Trophoblast cell (in vitro differentiated cells and primary cell): ENCODE data around the gene NPR1.
"Not testable (repeated sequence)": the region's sequence is repeated elsewhere in the genome, so short reads cannot be mapped to it uniquely, and the experiment has no call there.

Experiments
- DNase-seq, 2 donors: peaks; one replicate each; pipeline ENCODE4 v3.0.0-alpha.2; 2016
- H2AFZ ChIP-seq: 2 replicates; pipeline ENCODE4 v1.6.1; 2013; ENCODE audit warnings: low read length, moderate library complexity, mild to moderate bottlenecking; ENCODE audit not compliant: insufficient read depth, poor library complexity
- H2AK5ac ChIP-seq: 2 replicates; pipeline ENCODE4 v1.6.1; 2013; ENCODE audit warnings: mild to moderate bottlenecking, low read length
- H2BK120ac ChIP-seq: 2 replicates; pipeline ENCODE4 v1.6.1; 2013; ENCODE audit warnings: low read length, mild to moderate bottlenecking, moderate library complexity; ENCODE audit not compliant: insufficient read depth, poor library complexity
- H2BK12ac ChIP-seq: 2 replicates; pipeline ENCODE4 v1.6.1; 2013; ENCODE audit warnings: mild to moderate bottlenecking, low read length, moderate library complexity
- H2BK5ac ChIP-seq: 2 replicates; pipeline ENCODE4 v1.6.1; 2013; ENCODE audit warnings: low read length, low read depth, moderate library complexity, mild to moderate bottlenecking; ENCODE audit not compliant: poor library complexity
- H3K14ac ChIP-seq: 2 replicates; pipeline ENCODE4 v1.6.1; 2013; ENCODE audit warnings: mild to moderate bottlenecking, low read length
- H3K18ac ChIP-seq: 2 replicates; pipeline ENCODE4 v1.6.1; 2013; ENCODE audit warnings: mild to moderate bottlenecking, low read length
- H3K23ac ChIP-seq: 2 replicates; pipeline ENCODE4 v1.6.1; 2013; ENCODE audit warnings: low read length
- H3K27ac ChIP-seq: 2 replicates; pipeline ENCODE4 v1.5.1; 2013; ENCODE audit warnings: low read depth, mild to moderate bottlenecking, inconsistent platforms, low read length, moderate library complexity
- H3K27me3 ChIP-seq: 2 replicates; pipeline ENCODE4 v1.6.1; 2013; ENCODE audit warnings: inconsistent platforms, mild to moderate bottlenecking, low read length, moderate library complexity; ENCODE audit not compliant: insufficient read depth
- H3K36me3 ChIP-seq, 2 experiments: 1 replicate in 1 of 2; 2 replicates in 1 of 2; pipeline ENCODE4 v1.6.1; 2013; ENCODE audit warnings: low read length in 2 of 2, mild to moderate bottlenecking in 2 of 2, moderate library complexity in 1 of 2; ENCODE audit not compliant: insufficient read depth in 2 of 2, control insufficient read depth in 1 of 2
- H3K4ac ChIP-seq: 2 replicates; pipeline ENCODE4 v1.6.1; 2013; ENCODE audit warnings: low read depth, mild to moderate bottlenecking, low read length, moderate library complexity
- H3K4me1 ChIP-seq, 2 experiments: 1 replicate in 1 of 2; 2 replicates in 1 of 2; pipeline ENCODE4 v1.6.1; 2013; ENCODE audit warnings: low read length in 2 of 2, mild to moderate bottlenecking in 2 of 2, moderate library complexity in 1 of 2; ENCODE audit not compliant: insufficient read depth in 2 of 2, control insufficient read depth in 1 of 2
- H3K4me2 ChIP-seq: 2 replicates; pipeline ENCODE4 v1.6.1; 2013; ENCODE audit warnings: inconsistent platforms, mild to moderate bottlenecking, low read length, moderate library complexity
- H3K4me3 ChIP-seq: 2 replicates; pipeline ENCODE4 v1.5.1; 2013; ENCODE audit warnings: mild to moderate bottlenecking, low read depth, low read length, inconsistent platforms
- H3K79me1 ChIP-seq: one replicate; pipeline ENCODE4 v1.6.1; 2013; ENCODE audit warnings: low read length
- H3K79me2 ChIP-seq: 2 replicates; pipeline ENCODE4 v1.6.1; 2013; ENCODE audit warnings: low read length, mild to moderate bottlenecking; ENCODE audit not compliant: control insufficient read depth, insufficient read depth, poor library complexity
- H3K9ac ChIP-seq: 2 replicates; pipeline ENCODE4 v1.6.1; 2013; ENCODE audit warnings: mild to moderate bottlenecking, low read length
- H3K9me3 ChIP-seq: 2 replicates; pipeline ENCODE4 v1.6.1; 2013; ENCODE audit warnings: low read depth, mild to moderate bottlenecking, control low read depth, inconsistent platforms, low read length; ENCODE audit not compliant: insufficient read depth
- H4K12ac ChIP-seq: 2 replicates; pipeline ENCODE4 v1.6.1; 2013; ENCODE audit warnings: low read depth, mild to moderate bottlenecking, low read length, moderate library complexity
- H4K8ac ChIP-seq: 2 replicates; pipeline ENCODE4 v1.6.1; 2013; ENCODE audit warnings: low read depth, mild to moderate bottlenecking, low read length, moderate library complexity
- H4K91ac ChIP-seq: one replicate; pipeline ENCODE4 v1.6.1; 2013; ENCODE audit warnings: low read depth, mild to moderate bottlenecking, low read length, moderate library complexity
- WGBS: extraction: QIAGEN DNeasy Blood & Tissue Kit; methylation state at CpG from one replicate; pipeline ENCODE4 v1.1.7; 2013; ENCODE audit warnings: missing lambda C conversion rate; ENCODE audit not compliant: insufficient read length, insufficient coverage; ENCODE audit errors: extremely low coverage; 5-methylcytosine and 5-hydroxymethylcytosine counted together

The NPR1 gene

DNA sequence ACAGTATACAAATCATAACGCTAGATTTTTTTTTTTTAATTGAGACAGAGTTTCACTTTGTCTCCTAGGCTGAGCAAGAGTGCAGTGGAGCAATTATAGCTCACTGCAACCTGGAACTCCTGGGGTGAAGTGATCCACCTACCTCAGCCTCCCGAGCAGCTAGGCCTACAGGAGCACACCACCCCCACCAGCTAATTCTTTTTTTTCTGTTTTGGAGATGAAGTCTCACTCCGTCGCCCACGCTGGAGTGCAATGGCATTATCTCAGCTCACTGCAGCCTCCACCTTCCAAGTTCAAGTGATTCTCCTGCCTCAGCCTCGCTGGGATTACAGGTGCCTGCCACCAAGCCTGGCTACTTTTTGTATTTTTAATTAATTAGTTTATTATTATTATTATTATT, 21.3 kb downstream of the NPR1 start:
- Histone ChIP-seq H3K14ac (no peak overlapping the region), H3K4me1 (peaks cover 16 to 21% of the 10 kb centered on the region in 2 experiments), H3K18ac (no peak overlapping the region), H3K9me3 (no peaks in the 10 kb centered on the region), H2BK5ac (no peak overlapping the region), H4K91ac (no peak overlapping the region), H3K79me2 (peaks cover 3% of the 10 kb centered on the region), H2AFZ (no peak overlapping the region), H2AK5ac (no peak overlapping the region), H4K8ac (no peak overlapping the region), H2BK120ac (no peak overlapping the region), H3K36me3 (no peaks in the 10 kb centered on the region), H3K79me1 (peaks cover 12% of the 10 kb centered on the region), H3K4me3 (no peak overlapping the region), H3K4ac (no peak overlapping the region), H3K9ac (no peak overlapping the region), H3K4me2 (no peak overlapping the region), H2BK12ac (no peak overlapping the region), H3K23ac (no peak overlapping the region), H3K27me3 (no peaks in the 10 kb centered on the region), H4K12ac (no peak overlapping the region), H3K27ac (no peak overlapping the region)
- DNase-seq = no peak
- WGBS = no CpG with 5 or more reads among the region's 6 CpGs

DNA sequence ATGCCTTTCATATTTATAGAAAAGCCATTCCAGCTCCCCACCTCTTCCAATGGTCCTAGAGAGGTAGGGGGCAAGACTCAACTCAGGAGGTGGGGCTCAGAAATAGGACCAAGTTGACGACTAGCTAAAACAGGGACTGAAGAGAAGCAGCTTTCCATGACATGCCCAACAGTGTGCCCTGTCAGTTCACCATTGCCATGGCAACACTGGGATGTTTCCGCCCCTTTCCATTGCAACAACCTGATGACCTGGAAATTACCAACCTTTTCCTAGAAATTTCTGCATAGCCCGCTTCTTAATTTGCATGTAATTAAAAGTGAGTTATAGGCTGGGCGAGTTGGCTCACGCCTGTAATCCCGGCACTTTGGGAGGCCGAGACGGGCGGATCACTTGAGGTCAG, 27.0 kb downstream of the NPR1 start:
- H3K27me3 ChIP-seq = no peaks in the 10 kb centered on the region
- H2AFZ ChIP-seq = no peak overlapping the region
- no peak overlapping the region for H3K14ac ChIP-seq
- H2AK5ac ChIP-seq = no peak overlapping the region
- no peak overlapping the region for H2BK120ac ChIP-seq
- peak; percentile 34 to 48 for DNase-seq
- no peaks in the 10 kb centered on the region for H3K36me3 ChIP-seq
- H2BK5ac ChIP-seq = no peak overlapping the region
- H3K27ac ChIP-seq = no peak overlapping the region
- H4K91ac ChIP-seq = no peak overlapping the region
- no peaks in the 10 kb centered on the region for H3K79me2 ChIP-seq
- WGBS = no CpG with 5 or more reads among the region's 9 CpGs
- H4K8ac ChIP-seq = no peak overlapping the region
- peaks cover 0 to 4% of the 10 kb centered on the region in 2 experiments for H3K4me1 ChIP-seq
- no peak overlapping the region for H3K4ac ChIP-seq
- no peaks in the 10 kb centered on the region for H3K9me3 ChIP-seq
- no peak overlapping the region for H3K9ac ChIP-seq
- no peak overlapping the region for H3K18ac ChIP-seq
- H4K12ac ChIP-seq = no peak overlapping the region
- no peak overlapping the region for H3K4me3 ChIP-seq
- no peaks in the 10 kb centered on the region for H3K79me1 ChIP-seq
- H2BK12ac ChIP-seq = no peak overlapping the region
- H3K23ac ChIP-seq = no peak overlapping the region
- H3K4me2 ChIP-seq = no peak overlapping the region

DNA sequence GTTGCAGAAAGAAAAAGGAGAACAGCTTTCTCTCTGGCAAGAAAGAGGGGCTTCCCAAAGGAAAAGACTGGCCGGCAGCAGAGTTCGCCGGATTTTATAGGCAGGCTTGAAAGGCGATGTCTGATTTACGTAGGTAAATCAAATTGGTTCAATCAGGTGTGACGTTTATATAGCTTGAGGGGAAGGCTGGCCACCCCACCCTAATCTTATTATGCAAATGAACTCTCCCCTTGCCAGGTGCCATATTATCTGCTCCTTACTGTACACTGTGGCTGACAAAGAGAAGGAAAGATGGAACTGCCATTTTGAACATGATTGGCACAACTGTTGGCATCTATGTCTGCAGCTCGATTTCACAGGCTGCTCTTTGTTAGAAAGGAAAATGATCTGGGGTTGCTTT, 32.5 kb downstream of the NPR1 start:
- Histone ChIP-seq H3K4ac (no peak overlapping the region), H3K14ac (no peak overlapping the region), H3K4me2 (no peak overlapping the region), H3K27me3 (no peaks in the 10 kb centered on the region), H3K4me3 (no peak overlapping the region), H3K9ac (no peak overlapping the region), H3K9me3 (peaks cover 1% of the 10 kb centered on the region), H3K79me1 (no peaks in the 10 kb centered on the region), H2AK5ac (no peak overlapping the region), H2BK12ac (no peak overlapping the region), H3K23ac (no peak overlapping the region), H3K4me1 (peaks cover 0 to 4% of the 10 kb centered on the region in 2 experiments), H2BK5ac (no peak overlapping the region), H4K12ac (no peak overlapping the region), H2AFZ (no peak overlapping the region), H3K27ac (no peak overlapping the region), H3K36me3 (no peaks in the 10 kb centered on the region), H3K79me2 (no peaks in the 10 kb centered on the region), H4K91ac (no peak overlapping the region), H4K8ac (no peak overlapping the region), H3K18ac (no peak overlapping the region), H2BK120ac (no peak overlapping the region)
- DNase-seq = no peak
- WGBS = no CpG with 5 or more reads among the region's 7 CpGs

DNA sequence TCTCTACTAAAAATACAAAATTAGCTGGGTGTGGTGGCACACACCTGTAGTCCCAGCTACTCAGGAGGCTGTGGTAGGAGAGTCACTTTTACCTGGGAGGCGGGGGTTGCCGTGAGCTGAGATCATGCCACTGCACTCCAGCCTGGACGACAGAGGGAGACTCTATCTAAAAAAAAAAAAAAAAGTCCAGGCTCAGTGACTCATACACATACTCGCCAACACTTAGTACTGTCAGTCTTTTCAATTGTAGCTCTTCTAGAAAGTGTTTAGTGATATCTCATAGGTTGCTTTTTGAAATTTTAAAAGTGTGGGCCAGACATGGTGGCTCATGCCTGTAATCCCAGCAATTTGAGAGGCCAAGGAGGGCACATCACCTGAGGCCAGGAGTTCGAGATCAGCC, 37.7 kb downstream of the NPR1 start:
- H3K79me1 ChIP-seq, H3K14ac ChIP-seq, H4K91ac ChIP-seq, H3K23ac ChIP-seq, H3K4me2 ChIP-seq, H3K9me3 ChIP-seq, H2AK5ac ChIP-seq, H3K9ac ChIP-seq, H2BK12ac ChIP-seq, H3K27me3 ChIP-seq, H3K4ac ChIP-seq, H2BK120ac ChIP-seq, H3K79me2 ChIP-seq, H4K12ac ChIP-seq, H3K36me3 ChIP-seq, H2AFZ ChIP-seq, H4K8ac ChIP-seq, H3K4me3 ChIP-seq, H3K27ac ChIP-seq, H3K4me1 ChIP-seq, H3K18ac ChIP-seq, H2BK5ac ChIP-seq: not testable (repeated sequence)
- peak; percentile 33 to 58 for DNase-seq
- WGBS = no CpG with 5 or more reads among the region's 5 CpGs
